ENCODE measurements around the gene CHCHD2.
"Not testable (repeated sequence)": the region's sequence is repeated elsewhere in the genome, so short reads cannot be mapped to it uniquely, and the experiment has no call there.

Gene CHCHD2

DNA sequence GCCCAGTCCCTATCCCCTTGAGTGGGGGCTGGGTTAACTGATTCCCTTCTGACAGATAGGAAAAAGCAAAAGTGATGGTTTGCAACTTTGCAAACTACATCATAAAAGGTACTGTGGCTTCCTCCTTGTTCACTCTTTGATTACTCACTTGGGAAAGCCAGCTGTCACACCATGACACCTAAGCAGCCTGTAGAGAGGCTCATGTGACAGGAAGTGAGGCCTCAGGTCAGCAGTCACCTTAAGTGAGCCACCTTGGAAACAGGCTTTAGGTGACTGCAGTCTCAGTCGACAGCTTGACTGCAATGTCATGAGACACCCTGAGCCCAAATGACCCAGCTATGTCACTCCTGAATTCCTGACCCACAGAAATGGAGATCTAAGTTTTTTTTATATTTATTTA is 4.3 kb upstream of the CHCHD2 start:
- Histone ChIP-seq H2AFZ (ENCODE audit: low read length) (no peak overlapping the region), H3K18ac (ENCODE audit: low read length) (no peak overlapping the region), H3K4ac (ENCODE audit: low read length) (no peak overlapping the region), H3K36me3 (replicated peaks in 1 of 2; ENCODE audit: control insufficient read depth in 2 of 2, insufficient read depth in 2 of 2, low read length in 2 of 2) (no peaks in the 10 kb centered on the region), H3K9me3 (replicated peaks in 1 of 2; ENCODE audit: control insufficient read depth in 2 of 2, insufficient read depth in 1 of 2, low read depth in 1 of 2, low read length in 2 of 2) (no peaks in the 10 kb centered on the region), H3K4me3 (ENCODE audit: low read length in 2 of 2) (no peak overlapping the region), H2BK15ac (ENCODE audit: low read length) (no peak overlapping the region), H2BK12ac (ENCODE audit: low read length) (no peak overlapping the region), H3K27me3 (ENCODE audit: control insufficient read depth in 3 of 3, insufficient read depth in 3 of 3, low read depth in 1 of 3, low read length in 3 of 3) (no peaks in the 10 kb centered on the region), H2BK120ac (ENCODE audit: low read depth, low read length) (no peak overlapping the region), H2BK5ac (ENCODE audit: low read length) (no peak overlapping the region), H3K23ac (ENCODE audit: low read depth, low read length, poor library complexity) (no peak overlapping the region), H3K79me1 (ENCODE audit: low read depth, low read length) (peaks cover 1% of the 10 kb centered on the region), H3K4me2 (ENCODE audit: insufficient read depth, low read length, poor library complexity, severe bottlenecking) (no peak overlapping the region), H4K8ac (ENCODE audit: low read depth, low read length) (no peak overlapping the region), H3K14ac (ENCODE audit: low read length) (no peak overlapping the region), H4K91ac (ENCODE audit: low read depth, low read length, poor library complexity) (no peak overlapping the region), H2AK5ac (ENCODE audit: low read depth, low read length) (no peak overlapping the region), H3K9ac (ENCODE audit: low read depth, low read length, poor library complexity) (no peak overlapping the region), H3K4me1 (ENCODE audit: control insufficient read depth in 2 of 2, insufficient read depth in 1 of 2, low read depth in 1 of 2, low read length in 2 of 2) (no peaks in the 10 kb centered on the region), H3K27ac (replicated peaks; ENCODE audit: low read length) (no peak overlapping the region)
- no CpG with 5 or more reads among the region's 1 CpG for whole genome bisulfite sequencing, 2 donors (ENCODE audit: extremely low coverage in 2 of 2, insufficient read length in 2 of 2, insufficient replicate concordance in 1 of 2)
- no peak for DNase-seq (ENCODE audit: low spot score)

DNA sequence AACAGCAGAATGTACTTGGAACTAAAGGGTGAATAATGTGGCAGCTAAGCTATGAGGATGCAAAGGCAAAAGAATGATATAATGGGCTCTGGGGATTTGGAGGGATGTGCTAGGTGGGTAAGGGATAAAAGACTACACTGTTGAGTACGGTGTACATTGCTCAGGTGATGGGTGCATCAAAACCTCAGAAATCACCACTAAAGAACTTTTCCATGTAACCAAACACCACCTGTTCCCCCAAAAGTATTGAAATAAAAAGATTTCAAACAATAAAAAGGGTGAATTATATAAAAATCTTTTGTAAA is 1.6 kb upstream of the CHCHD2 start:
- no peak overlapping the region for H3K18ac ChIP-seq (ENCODE audit: low read length)
- no peaks in the 10 kb centered on the region for H3K27me3 ChIP-seq (ENCODE audit: control insufficient read depth in 3 of 3, insufficient read depth in 3 of 3, low read depth in 1 of 3, low read length in 3 of 3)
- no peak overlapping the region for H3K9ac ChIP-seq (ENCODE audit: low read depth, low read length, poor library complexity)
- no peak overlapping the region for H2AK5ac ChIP-seq (ENCODE audit: low read depth, low read length)
- H3K23ac ChIP-seq (ENCODE audit: low read depth, low read length, poor library complexity) = no peak overlapping the region
- no peak overlapping the region for H3K4me2 ChIP-seq (ENCODE audit: insufficient read depth, low read length, poor library complexity, severe bottlenecking)
- H2AFZ ChIP-seq (ENCODE audit: low read length) = no peak overlapping the region
- H3K36me3 ChIP-seq (replicated peaks in 1 of 2; ENCODE audit: control insufficient read depth in 2 of 2, insufficient read depth in 2 of 2, low read length in 2 of 2) = peaks cover 0 to 5% of the 10 kb centered on the region in 2 donors
- no peak overlapping the region for H4K8ac ChIP-seq (ENCODE audit: low read depth, low read length)
- DNase-seq (ENCODE audit: low spot score) = no peak
- no peaks in the 10 kb centered on the region for H3K9me3 ChIP-seq (replicated peaks in 1 of 2; ENCODE audit: control insufficient read depth in 2 of 2, insufficient read depth in 1 of 2, low read depth in 1 of 2, low read length in 2 of 2)
- H3K4me3 ChIP-seq (ENCODE audit: low read length in 2 of 2) = no peak overlapping the region
- no peak overlapping the region for H4K91ac ChIP-seq (ENCODE audit: low read depth, low read length, poor library complexity)
- no peak overlapping the region for H3K27ac ChIP-seq (replicated peaks; ENCODE audit: low read length)
- H3K79me1 ChIP-seq (ENCODE audit: low read depth, low read length) = peaks cover 1% of the 10 kb centered on the region
- no peaks in the 10 kb centered on the region for H3K4me1 ChIP-seq (ENCODE audit: control insufficient read depth in 2 of 2, insufficient read depth in 1 of 2, low read depth in 1 of 2, low read length in 2 of 2)
- no peak overlapping the region for H2BK5ac ChIP-seq (ENCODE audit: low read length)
- H2BK15ac ChIP-seq (ENCODE audit: low read length) = no peak overlapping the region
- no peak overlapping the region for H2BK120ac ChIP-seq (ENCODE audit: low read depth, low read length)
- H3K4ac ChIP-seq (ENCODE audit: low read length) = no peak overlapping the region
- no CpG with 5 or more reads among the region's 1 CpG for WGBS, 2 donors (ENCODE audit: extremely low coverage in 2 of 2, insufficient read length in 2 of 2, insufficient replicate concordance in 1 of 2)
- no peak overlapping the region for H2BK12ac ChIP-seq (ENCODE audit: low read length)
- no peak overlapping the region for H3K14ac ChIP-seq (ENCODE audit: low read length)

DNA sequence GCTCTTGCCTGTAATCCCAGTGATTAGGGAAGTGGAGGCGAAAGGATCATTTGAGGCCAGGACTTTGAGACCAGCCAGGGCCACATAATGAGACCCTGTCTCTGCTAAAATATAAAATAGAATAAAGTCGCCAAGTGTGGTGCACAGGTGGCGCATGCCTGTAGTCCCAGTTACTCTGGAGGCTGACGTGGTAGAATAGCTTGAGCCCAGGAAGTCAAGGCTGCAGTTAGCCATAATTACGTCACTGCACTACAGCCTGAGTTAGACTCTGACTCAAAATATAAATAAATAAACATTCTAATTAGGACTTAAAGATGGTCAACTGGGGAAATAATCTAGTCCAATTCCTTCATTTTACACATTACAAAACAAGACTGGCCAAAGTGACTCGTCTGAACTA is 768 bp downstream of the CHCHD2 start:
- WGBS, 2 donors (ENCODE audit: extremely low coverage in 2 of 2, insufficient read length in 2 of 2, insufficient replicate concordance in 1 of 2) = no CpG with 5 or more reads among the region's 6 CpGs

DNA sequence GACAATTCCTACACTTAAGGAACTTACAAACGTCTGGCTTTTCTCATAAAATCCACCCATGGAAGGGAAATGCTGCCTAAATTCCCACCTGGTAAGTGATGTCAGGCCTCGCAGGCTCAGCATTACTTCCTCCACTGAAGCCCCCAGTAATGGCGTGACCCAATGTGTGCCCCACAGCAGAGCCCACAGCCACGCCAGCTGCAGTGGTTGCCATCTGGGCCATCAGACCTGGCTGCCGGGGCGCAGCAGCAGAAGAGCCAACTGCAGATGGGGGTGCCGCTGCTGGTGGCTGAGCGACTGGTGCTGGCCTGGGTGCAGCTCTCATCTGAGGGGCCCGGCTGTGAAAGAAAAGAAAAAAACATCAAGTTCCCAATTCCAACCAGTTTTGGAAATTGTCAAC is 2.1 kb downstream of the CHCHD2 start:
- no CpG with 5 or more reads among the region's 9 CpGs for WGBS, 2 donors (ENCODE audit: extremely low coverage in 2 of 2, insufficient read length in 2 of 2, insufficient replicate concordance in 1 of 2)
- H3K79me1 ChIP-seq (ENCODE audit: low read depth, low read length); H2BK12ac ChIP-seq (ENCODE audit: low read length); H4K8ac ChIP-seq (ENCODE audit: low read depth, low read length); H2BK15ac ChIP-seq (ENCODE audit: low read length); H2AK5ac ChIP-seq (ENCODE audit: low read depth, low read length); H3K27me3 ChIP-seq (ENCODE audit: control insufficient read depth in 3 of 3, insufficient read depth in 3 of 3, low read depth in 1 of 3, low read length in 3 of 3); H3K4me3 ChIP-seq (ENCODE audit: low read length in 2 of 2); H2BK5ac ChIP-seq (ENCODE audit: low read length); DNase-seq (ENCODE audit: low spot score); H3K18ac ChIP-seq (ENCODE audit: low read length); H3K9ac ChIP-seq (ENCODE audit: low read depth, low read length, poor library complexity); H4K91ac ChIP-seq (ENCODE audit: low read depth, low read length, poor library complexity); H3K4me1 ChIP-seq (ENCODE audit: control insufficient read depth in 2 of 2, insufficient read depth in 1 of 2, low read depth in 1 of 2, low read length in 2 of 2); H3K23ac ChIP-seq (ENCODE audit: low read depth, low read length, poor library complexity); H3K4me2 ChIP-seq (ENCODE audit: insufficient read depth, low read length, poor library complexity, severe bottlenecking); H3K14ac ChIP-seq (ENCODE audit: low read length); H3K9me3 ChIP-seq (replicated peaks in 1 of 2; ENCODE audit: control insufficient read depth in 2 of 2, insufficient read depth in 1 of 2, low read depth in 1 of 2, low read length in 2 of 2); H3K4ac ChIP-seq (ENCODE audit: low read length); H2BK120ac ChIP-seq (ENCODE audit: low read depth, low read length); H2AFZ ChIP-seq (ENCODE audit: low read length); H3K27ac ChIP-seq (replicated peaks; ENCODE audit: low read length); H3K36me3 ChIP-seq (replicated peaks in 1 of 2; ENCODE audit: control insufficient read depth in 2 of 2, insufficient read depth in 2 of 2, low read length in 2 of 2): not testable (repeated sequence)

More for the DNA sequence above, 768 bp downstream of the CHCHD2 start:
- no peak overlapping the region for H3K9ac ChIP-seq (ENCODE audit: low read depth, low read length, poor library complexity)
- peaks cover 0 to 5% of the 10 kb centered on the region in 2 donors for H3K36me3 ChIP-seq (replicated peaks in 1 of 2; ENCODE audit: control insufficient read depth in 2 of 2, insufficient read depth in 2 of 2, low read length in 2 of 2)
- no peak overlapping the region for H2AFZ ChIP-seq (ENCODE audit: low read length)
- H3K9me3 ChIP-seq (replicated peaks in 1 of 2; ENCODE audit: control insufficient read depth in 2 of 2, insufficient read depth in 1 of 2, low read depth in 1 of 2, low read length in 2 of 2) = no peaks in the 10 kb centered on the region
- H3K4ac ChIP-seq (ENCODE audit: low read length) = no peak overlapping the region
- H3K27ac ChIP-seq (replicated peaks; ENCODE audit: low read length) = no peak overlapping the region
- no peak overlapping the region for H2BK120ac ChIP-seq (ENCODE audit: low read depth, low read length)
- no peaks in the 10 kb centered on the region for H3K4me1 ChIP-seq (ENCODE audit: control insufficient read depth in 2 of 2, insufficient read depth in 1 of 2, low read depth in 1 of 2, low read length in 2 of 2)
- no peak overlapping the region for H2BK15ac ChIP-seq (ENCODE audit: low read length)
- DNase-seq (ENCODE audit: low spot score) = no peak
- no peak overlapping the region for H3K14ac ChIP-seq (ENCODE audit: low read length)
- no peak overlapping the region for H4K8ac ChIP-seq (ENCODE audit: low read depth, low read length)
- H3K18ac ChIP-seq (ENCODE audit: low read length) = no peak overlapping the region
- H3K79me1 ChIP-seq (ENCODE audit: low read depth, low read length) = peaks cover 1% of the 10 kb centered on the region
- peak overlapping the region in 1 of 2 donors; percentile 91 for H3K4me3 ChIP-seq (ENCODE audit: low read length in 2 of 2)
- no peak overlapping the region for H2AK5ac ChIP-seq (ENCODE audit: low read depth, low read length)
- H3K27me3 ChIP-seq (ENCODE audit: control insufficient read depth in 3 of 3, insufficient read depth in 3 of 3, low read depth in 1 of 3, low read length in 3 of 3) = no peaks in the 10 kb centered on the region
- H3K4me2 ChIP-seq (ENCODE audit: insufficient read depth, low read length, poor library complexity, severe bottlenecking) = peak overlapping the region; percentile 45
- no peak overlapping the region for H4K91ac ChIP-seq (ENCODE audit: low read depth, low read length, poor library complexity)
- no peak overlapping the region for H3K23ac ChIP-seq (ENCODE audit: low read depth, low read length, poor library complexity)
- no peak overlapping the region for H2BK5ac ChIP-seq (ENCODE audit: low read length)
- no peak overlapping the region for H2BK12ac ChIP-seq (ENCODE audit: low read length)

Data from neuronal stem cell (in vitro differentiated cells).